Fibroblast of lung (primary cell): ENCODE data around the gene ADAM15. TPM values are rescaled to one million over a fixed set of nuclear protein-coding genes. Genes with fewer than 3 reads are reported as not detected.
A peak's percentile ranks its signal among the peaks of the same experiment; 100 is the strongest.

Experiments
- DNase-seq, 2 donors: peaks; one replicate each; pipeline versions ENCODE4 v3.0.0 to v3.0.0-alpha.2; 2010; ENCODE audit warnings: low read depth in 2 of 2
- H2AFZ ChIP-seq: 2 replicates; pipeline ENCODE4 v1.5.1; 2012; ENCODE audit warnings: low read length, control low read depth, inconsistent platforms
- H3K27ac ChIP-seq: 2 replicates; pipeline ENCODE4 v1.5.1; 2011; ENCODE audit warnings: low read length, control low read depth; ENCODE audit not compliant: insufficient read depth
- H3K27me3 ChIP-seq: 2 replicates; pipeline ENCODE4 v1.5.1; 2011; ENCODE audit warnings: mild to moderate bottlenecking, low read length; ENCODE audit not compliant: control insufficient read depth, insufficient read depth
- H3K36me3 ChIP-seq: 2 replicates; pipeline ENCODE4 v1.5.1; 2011; ENCODE audit warnings: low read length; ENCODE audit not compliant: control insufficient read depth, insufficient read depth
- H3K4me1 ChIP-seq: 2 replicates; pipeline ENCODE4 v1.5.1; 2011; ENCODE audit warnings: low read length; ENCODE audit not compliant: control insufficient read depth, insufficient read depth; ENCODE audit errors: extremely low read depth
- H3K4me2 ChIP-seq: 2 replicates; pipeline ENCODE4 v1.5.1; 2011; ENCODE audit warnings: low read length, control low read depth; ENCODE audit not compliant: insufficient read depth; ENCODE audit errors: extremely low read depth
- H3K4me3 ChIP-seq, 4 experiments: fragments of 200-600 bp in 1 of 4; sonication (generic) in 1 of 4; replicated peaks in 1 of 4; 2 replicates each; pipeline ENCODE4 v1.5.1; 2011 to 2016; ENCODE audit warnings: low read length in 4 of 4, low read depth in 3 of 4, mild to moderate bottlenecking in 3 of 4, control low read depth in 2 of 4, inconsistent platforms in 1 of 4, mixed read lengths in 1 of 4; ENCODE audit not compliant: insufficient read depth in 1 of 4; ENCODE audit errors: control extremely low read depth in 1 of 4
- H3K79me2 ChIP-seq: 2 replicates; pipeline ENCODE4 v1.5.1; 2012; ENCODE audit warnings: mild to moderate bottlenecking, low read length, inconsistent platforms; ENCODE audit not compliant: control insufficient read depth, insufficient read depth
- H3K9ac ChIP-seq: 2 replicates; pipeline ENCODE4 v1.5.1; 2011; ENCODE audit warnings: mild to moderate bottlenecking, low read length, control low read depth; ENCODE audit not compliant: insufficient read depth
- H3K9me3 ChIP-seq: 2 replicates; pipeline ENCODE4 v1.5.1; 2012; ENCODE audit warnings: low read depth, low read length; ENCODE audit not compliant: control insufficient read depth, insufficient read depth
- H4K20me1 ChIP-seq: 2 replicates; pipeline ENCODE4 v1.5.1; 2011; ENCODE audit warnings: low read length; ENCODE audit not compliant: control insufficient read depth, insufficient read depth; ENCODE audit errors: extremely low read depth
- CTCF ChIP-seq, 2 donors: IDR thresholded peaks in 1 of 2; conservative IDR thresholded peaks in 1 of 2; 1 replicate in 1 of 2; 2 replicates in 1 of 2; pipeline ENCODE4 v1.5.1; 2011 to 2012; ENCODE audit warnings: low read length in 2 of 2, control low read depth in 1 of 2, inconsistent platforms in 1 of 2, low read depth in 1 of 2, mild to moderate bottlenecking in 1 of 2
- EZH2 ChIP-seq: IDR thresholded peaks from 2 replicates; pipeline ENCODE4 v1.5.1; 2012; ENCODE audit warnings: low read length, control low read depth, mild to moderate bottlenecking; ENCODE audit errors: missing control alignments
- polyA plus RNA-seq, 2 donors: library from polyadenylated mRNA; depleted of rRNA in 1 of 2; stranded (reverse) in 1 of 2; unstranded in 1 of 2; fragments of >200 nt; gene quantifications; 2 replicates each; pipeline ENCODE4 v1.2.1, GENCODE V29; 2011 to 2012; ENCODE audit warnings: missing spikeins in 1 of 2
- total RNA-seq: library from RNA; depleted of rRNA; stranded (reverse); fragments of >200 nt; gene quantifications from 2 replicates; pipeline ENCODE4 v1.2.1, GENCODE V29; 2014

The ADAM15 gene
- total and polyA plus RNA-seq, 2 donors (not counting 1 experiment from before 2014, with no cell fraction given) = 19.5 to 58.5 TPM

- Histone ChIP-seq H3K27ac (peak overlapping the region; percentile 80), H3K4me1 (peaks cover 26% of the 10 kb centered on the region), H2AFZ (peak overlapping the region; percentile 98), H3K36me3 (no peaks in the 10 kb centered on the region), H3K79me2 (peaks cover 13% of the 10 kb centered on the region), H3K4me2 (peak overlapping the region; percentile 92), H3K9me3 (no peaks in the 10 kb centered on the region), H4K20me1 (no peaks in the 10 kb centered on the region), H3K4me3 (peak overlapping the region; percentile 57 to 86 (median 72)), H3K27me3 (no peaks in the 10 kb centered on the region), H3K9ac (peak overlapping the region; percentile 71)
- TF ChIP-seq EZH2 = no peak
- peak; percentile 60 for TF ChIP-seq CTCF (conservative IDR thresholded peaks at IDR 0.05 in 1 of 2, IDR thresholded peaks at IDR 0.05 in 1 of 2; ENCODE audit: low read depth in 1 of 2, low read length in 2 of 2)
- DNase-seq = peak; percentile 99
Observed at GRCh38 chr1:155001675-155002463, 49.2 kb upstream of the ADAM15 start.

- Histone ChIP-seq H3K4me2 (peak within 1 kb of the TSS; percentile 92), H3K27me3 (no peaks in the 10 kb centered on the region), H2AFZ (peak within 1 kb of the TSS; percentile 98), H3K36me3 (no peaks in the 10 kb centered on the region), H3K4me1 (peaks cover 26% of the 10 kb centered on the region), H3K9ac (peak within 1 kb of the TSS; percentile 71), H3K27ac (peak within 1 kb of the TSS; percentile 84), H4K20me1 (no peaks in the 10 kb centered on the region), H3K79me2 (peaks cover 16% of the 10 kb centered on the region), H3K4me3 (peak within 1 kb of the TSS; percentile 86 to 96 (median 91)), H3K9me3 (no peaks in the 10 kb centered on the region)
- TF ChIP-seq EZH2 (no peak), CTCF (conservative IDR thresholded peaks at IDR 0.05 in 1 of 2, IDR thresholded peaks at IDR 0.05 in 1 of 2; ENCODE audit: low read depth in 1 of 2, low read length in 2 of 2) (no peak)
- DNase-seq = peak; percentile 25 to 35
Observed at GRCh38 chr1:155002464-155003226, 48.5 kb upstream of the ADAM15 start, which contains the start of gene ZBTB7B. Gene ZBTB7B (plus strand): TSS chr1:155002802. CDS start chr1:155014661, 11,859 bp downstream.

GRCh38 chr1:155003227-155003765 lies 47.8 kb upstream of the ADAM15 start:
- Histone ChIP-seq H3K36me3 (no peaks in the 10 kb centered on the region), H3K9me3 (no peaks in the 10 kb centered on the region), H3K4me1 (peaks cover 26% of the 10 kb centered on the region), H3K9ac (peak overlapping the region; percentile 62), H3K4me2 (peak overlapping the region; percentile 92), H3K4me3 (peak overlapping the region; percentile 83 to 96 (median 91)), H3K27me3 (no peaks in the 10 kb centered on the region), H4K20me1 (no peaks in the 10 kb centered on the region), H3K79me2 (peaks cover 16% of the 10 kb centered on the region), H2AFZ (no peak overlapping the region), H3K27ac (peak overlapping the region; percentile 84)
- DNase-seq = peak; percentile 22 to 42
- TF ChIP-seq CTCF (conservative IDR thresholded peaks at IDR 0.05 in 1 of 2, IDR thresholded peaks at IDR 0.05 in 1 of 2; ENCODE audit: low read depth in 1 of 2, low read length in 2 of 2) (no peak), EZH2 (no peak)
